H9 (cell line): Measurements from ENCODE around the gene CLIP4. TPM values are rescaled to one million over a fixed set of nuclear protein-coding genes. Genes with fewer than 3 reads are reported as not detected.

Experiments
- DNase-seq: peaks from one replicate; pipeline ENCODE4 v3.0.0-alpha.2; 2017
- H2AFZ ChIP-seq: one replicate; pipeline ENCODE4 v1.6.1; 2013; ENCODE audit warnings: mild to moderate bottlenecking, low read length, control low read depth, moderate library complexity
- H2AK5ac ChIP-seq: 2 replicates; pipeline ENCODE4 v1.6.1; 2013; ENCODE audit warnings: low read length, control low read depth, mixed read lengths; ENCODE audit not compliant: insufficient read length
- H2BK120ac ChIP-seq: one replicate; pipeline ENCODE4 v1.6.1; 2013; ENCODE audit warnings: low read depth, mild to moderate bottlenecking, low read length, control low read depth, inconsistent platforms; ENCODE audit not compliant: poor library complexity, severe bottlenecking
- H2BK12ac ChIP-seq: 2 replicates; pipeline ENCODE4 v1.6.1; 2013; ENCODE audit warnings: low read length, control low read depth, mixed read lengths, low read depth; ENCODE audit not compliant: insufficient read length
- H2BK15ac ChIP-seq: 2 replicates; pipeline ENCODE4 v1.6.1; 2013; ENCODE audit warnings: low read depth, low read length, control low read depth
- H2BK20ac ChIP-seq: one replicate; pipeline ENCODE4 v1.6.1; 2013; ENCODE audit warnings: low read depth, mild to moderate bottlenecking, low read length, control low read depth, inconsistent platforms; ENCODE audit not compliant: poor library complexity, severe bottlenecking
- H2BK5ac ChIP-seq: 2 replicates; pipeline ENCODE4 v1.6.1; 2013; ENCODE audit warnings: low read length, control low read depth, mixed read lengths; ENCODE audit not compliant: insufficient read length
- H3K14ac ChIP-seq: 2 replicates; pipeline ENCODE4 v1.6.1; 2013; ENCODE audit warnings: low read length, control low read depth; ENCODE audit not compliant: insufficient read depth
- H3K18ac ChIP-seq: 2 replicates; pipeline ENCODE4 v1.6.1; 2013; ENCODE audit warnings: low read depth, mild to moderate bottlenecking, mixed read lengths, low read length, control low read depth; ENCODE audit not compliant: insufficient read length
- H3K23ac ChIP-seq: 2 replicates; pipeline ENCODE4 v1.6.1; 2013; ENCODE audit warnings: low read length, control low read depth, mixed read lengths, low read depth; ENCODE audit not compliant: insufficient read length
- H3K23me2 ChIP-seq: 2 replicates; pipeline ENCODE4 v1.6.1; 2013; ENCODE audit warnings: low read depth, mild to moderate bottlenecking, mixed read lengths, low read length, control low read depth; ENCODE audit not compliant: insufficient read length, poor library complexity, severe bottlenecking
- H3K27ac ChIP-seq: 2 replicates; pipeline ENCODE4 v1.5.1; 2013; ENCODE audit warnings: low read length, control low read depth, mixed read lengths, low read depth; ENCODE audit not compliant: insufficient read length
- H3K27me3 ChIP-seq: 2 replicates; pipeline ENCODE4 v1.6.1; 2013; ENCODE audit warnings: low read length, control low read depth, inconsistent platforms; ENCODE audit not compliant: insufficient read depth
- H3K4ac ChIP-seq: 2 replicates; pipeline ENCODE4 v1.6.1; 2013; ENCODE audit warnings: low read depth, mild to moderate bottlenecking, control low read depth, inconsistent platforms, low read length, moderate library complexity
- H3K4me1 ChIP-seq: 2 replicates; pipeline ENCODE4 v1.6.1; 2013; ENCODE audit warnings: low read length, control low read depth, inconsistent platforms; ENCODE audit not compliant: insufficient read depth
- H3K4me2 ChIP-seq: 2 replicates; pipeline ENCODE4 v1.6.1; 2013; ENCODE audit warnings: low read length, control low read depth, mixed read lengths; ENCODE audit not compliant: insufficient read length, insufficient read depth
- H3K56ac ChIP-seq: 2 replicates; pipeline ENCODE4 v1.6.1; 2013; ENCODE audit warnings: low read depth, mild to moderate bottlenecking, mixed read lengths, low read length, control low read depth; ENCODE audit not compliant: insufficient read length
- H3K79me1 ChIP-seq: 2 replicates; pipeline ENCODE4 v1.6.1; 2013; ENCODE audit warnings: low read depth, mild to moderate bottlenecking, moderate library complexity, low read length, control low read depth, inconsistent platforms; ENCODE audit not compliant: insufficient read depth, poor library complexity, severe bottlenecking
- H3K79me2 ChIP-seq: 2 replicates; pipeline ENCODE4 v1.6.1; 2013; ENCODE audit warnings: low read length, control low read depth, inconsistent platforms; ENCODE audit not compliant: insufficient read depth
- H3K9ac ChIP-seq: 2 replicates; pipeline ENCODE4 v1.6.1; 2013; ENCODE audit warnings: low read length, control low read depth, mixed read lengths; ENCODE audit not compliant: insufficient read length; ENCODE audit errors: extremely low read depth
- H3K9me3 ChIP-seq: one replicate; pipeline ENCODE4 v1.6.1; 2013; ENCODE audit warnings: low read depth, low read length, inconsistent platforms; ENCODE audit not compliant: control insufficient read depth
- H3T11ph ChIP-seq: one replicate; pipeline ENCODE4 v1.6.1; 2013; ENCODE audit warnings: mild to moderate bottlenecking, low read length, control low read depth, inconsistent platforms
- H4K20me1 ChIP-seq: one replicate; pipeline ENCODE4 v1.6.1; 2013; ENCODE audit not compliant: control insufficient read depth, insufficient read length, insufficient read depth
- H4K5ac ChIP-seq: 2 replicates; pipeline ENCODE4 v1.6.1; 2013; ENCODE audit warnings: low read depth, mild to moderate bottlenecking, mixed read lengths, low read length, control low read depth; ENCODE audit not compliant: insufficient read length
- H4K8ac ChIP-seq: replicated peaks from 2 replicates; pipeline ENCODE4 v1.6.1; 2013; ENCODE audit warnings: low read length, control low read depth, mixed read lengths, low read depth; ENCODE audit not compliant: insufficient read length
- H4K91ac ChIP-seq: 2 replicates; pipeline ENCODE4 v1.6.1; 2013; ENCODE audit warnings: low read depth, mild to moderate bottlenecking, moderate library complexity, mixed read lengths, low read length, control low read depth; ENCODE audit not compliant: insufficient read length
- H3K27ac Mint-ChIP-seq, 3 experiments: 2 replicates in 2 of 3; 3 replicates in 1 of 3; pipeline ENCODE4 v1.8.0; 2020 to 2021; ENCODE audit warnings: mixed read lengths in 3 of 3, mild to moderate bottlenecking in 1 of 3, moderate library complexity in 1 of 3
- H3K27me3 Mint-ChIP-seq: 2 replicates; pipeline ENCODE4 v1.8.0; 2021; ENCODE audit warnings: low read depth, mild to moderate bottlenecking, moderate library complexity, mixed read lengths
- H3K36me3 Mint-ChIP-seq, 3 experiments: 2 replicates in 2 of 3; 3 replicates in 1 of 3; pipeline ENCODE4 v1.8.0; 2020 to 2021; ENCODE audit warnings: low read depth in 3 of 3, mixed read lengths in 3 of 3; ENCODE audit not compliant: insufficient read depth in 1 of 3
- H3K4me1 Mint-ChIP-seq, 2 experiments: 2 replicates each; pipeline ENCODE4 v1.8.0; 2020; ENCODE audit warnings: mixed read lengths in 2 of 2
- H3K4me3 Mint-ChIP-seq, 2 experiments: 2 replicates in 1 of 2; 3 replicates in 1 of 2; pipeline ENCODE4 v1.8.0; 2020 to 2021; ENCODE audit warnings: mild to moderate bottlenecking in 2 of 2, mixed read lengths in 2 of 2, moderate library complexity in 1 of 2
- H3K9me3 Mint-ChIP-seq, 2 experiments: 2 replicates in 1 of 2; 3 replicates in 1 of 2; pipeline ENCODE4 v1.8.0; 2020; ENCODE audit warnings: mild to moderate bottlenecking in 2 of 2, mixed read lengths in 2 of 2, moderate library complexity in 1 of 2
- WGBS: extraction: QIAGEN DNeasy Blood & Tissue Kit; methylation state at CpG from one replicate; pipeline ENCODE4 v1.1.7; 2013; ENCODE audit warnings: missing lambda C conversion rate, low lambda C conversion rate, mixed read lengths; ENCODE audit not compliant: insufficient read length; ENCODE audit errors: extremely low coverage; 5-methylcytosine and 5-hydroxymethylcytosine counted together
- total RNA-seq: library from RNA; stranded (reverse); gene quantifications from 2 replicates; pipeline ENCODE4 v1.2.1, GENCODE V29; 2021
- TF ChIP-seq, protein P1 (sequence below): fragments of 200-600 bp; sonication (generic); conservative IDR thresholded peaks from 3 replicates; pipeline ENCODE4 v1.8.0; 2021; ENCODE audit warnings: antibody characterized with exemption, mild to moderate bottlenecking

The CLIP4 gene
- total RNA-seq, 1 experiment from 2014 or later: 0.66 TPM

DNA sequence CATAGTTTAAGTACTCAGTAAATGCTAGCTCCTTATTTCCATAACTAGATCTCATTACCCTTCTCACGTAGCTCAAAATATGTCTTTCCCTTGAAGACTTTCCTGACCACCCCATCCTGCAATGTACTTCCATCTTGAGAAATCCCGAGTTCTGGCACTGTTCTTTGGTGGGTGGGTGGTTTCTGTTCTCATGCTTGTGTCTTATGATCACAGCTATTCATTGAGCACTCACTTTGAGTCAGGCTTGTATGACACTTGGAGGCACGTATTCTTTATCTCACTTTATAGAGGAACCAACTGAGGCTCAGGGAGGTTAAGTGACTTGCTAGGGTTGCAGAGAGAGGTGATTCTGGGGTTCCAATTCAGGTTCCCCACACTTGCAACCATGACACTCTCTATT is 9.0 kb upstream of the CLIP4 start:
- Histone ChIP-seq H4K91ac (no peak overlapping the region), H3K9ac (no peak overlapping the region), H3T11ph (no peak overlapping the region), H3K23ac (no peak overlapping the region), H3K79me1 (no peaks in the 10 kb centered on the region), H2BK12ac (no peak overlapping the region), H4K20me1 (no peaks in the 10 kb centered on the region), H3K9me3 (no peaks in the 10 kb centered on the region), H3K4me1 (no peaks in the 10 kb centered on the region), H3K18ac (no peak overlapping the region), H2BK5ac (no peak overlapping the region), H3K4me2 (no peak overlapping the region), H3K79me2 (no peaks in the 10 kb centered on the region), H3K56ac (no peak overlapping the region), H2AK5ac (no peak overlapping the region), H2AFZ (no peak overlapping the region), H3K23me2 (no peaks in the 10 kb centered on the region), H2BK120ac (no peak overlapping the region), H2BK20ac (no peak overlapping the region), H4K5ac (no peak overlapping the region), H3K27me3 (no peaks in the 10 kb centered on the region), H4K8ac (no peak overlapping the region), H3K27ac (no peak overlapping the region), H3K4ac (no peak overlapping the region), H3K14ac (no peak overlapping the region), H2BK15ac (no peak overlapping the region)
- WGBS: no CpG with 5 or more reads among the region's 3 CpGs
- H3K27me3 Mint-ChIP-seq: peaks cover 13% of the 10 kb centered on the region
- no peaks in the 10 kb centered on the region for H3K36me3 Mint-ChIP-seq
- H3K9me3 Mint-ChIP-seq: peaks cover 0 to 4% of the 10 kb centered on the region in 2 experiments; a peak in 1 of 5 replicates
- no peak overlapping the region for H3K27ac Mint-ChIP-seq
- no peak overlapping the region for H3K4me3 Mint-ChIP-seq
- H3K4me1 Mint-ChIP-seq: no peaks in the 10 kb centered on the region
- TF ChIP-seq, protein P1, sequence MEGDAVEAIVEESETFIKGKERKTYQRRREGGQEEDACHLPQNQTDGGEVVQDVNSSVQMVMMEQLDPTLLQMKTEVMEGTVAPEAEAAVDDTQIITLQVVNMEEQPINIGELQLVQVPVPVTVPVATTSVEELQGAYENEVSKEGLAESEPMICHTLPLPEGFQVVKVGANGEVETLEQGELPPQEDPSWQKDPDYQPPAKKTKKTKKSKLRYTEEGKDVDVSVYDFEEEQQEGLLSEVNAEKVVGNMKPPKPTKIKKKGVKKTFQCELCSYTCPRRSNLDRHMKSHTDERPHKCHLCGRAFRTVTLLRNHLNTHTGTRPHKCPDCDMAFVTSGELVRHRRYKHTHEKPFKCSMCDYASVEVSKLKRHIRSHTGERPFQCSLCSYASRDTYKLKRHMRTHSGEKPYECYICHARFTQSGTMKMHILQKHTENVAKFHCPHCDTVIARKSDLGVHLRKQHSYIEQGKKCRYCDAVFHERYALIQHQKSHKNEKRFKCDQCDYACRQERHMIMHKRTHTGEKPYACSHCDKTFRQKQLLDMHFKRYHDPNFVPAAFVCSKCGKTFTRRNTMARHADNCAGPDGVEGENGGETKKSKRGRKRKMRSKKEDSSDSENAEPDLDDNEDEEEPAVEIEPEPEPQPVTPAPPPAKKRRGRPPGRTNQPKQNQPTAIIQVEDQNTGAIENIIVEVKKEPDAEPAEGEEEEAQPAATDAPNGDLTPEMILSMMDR: no peak
- DNase-seq: no peak
